ENCODE data around the gene PSD2.

PSD2 gene

DNA sequence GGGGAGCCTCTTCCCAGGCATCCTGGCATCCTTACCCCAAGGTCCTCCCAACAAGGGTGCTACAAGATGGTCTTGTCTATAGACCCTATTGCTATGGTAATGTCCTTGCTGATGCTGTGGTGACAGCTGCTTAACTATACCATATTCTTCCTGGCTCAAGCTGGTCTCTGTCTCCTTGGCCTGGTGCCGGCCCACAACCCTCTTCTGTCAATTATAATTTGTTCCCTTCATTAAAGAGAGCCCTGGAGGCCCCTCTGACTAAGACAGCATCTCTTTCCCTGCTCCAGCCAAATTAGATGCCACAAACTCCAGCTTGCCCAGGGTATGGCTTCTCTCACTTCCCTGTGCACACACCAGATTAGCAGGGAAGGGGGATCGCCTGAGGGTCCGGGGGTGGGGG lies 86.7 kb downstream of the PSD2 start:
- no peak for DNase-seq

DNA sequence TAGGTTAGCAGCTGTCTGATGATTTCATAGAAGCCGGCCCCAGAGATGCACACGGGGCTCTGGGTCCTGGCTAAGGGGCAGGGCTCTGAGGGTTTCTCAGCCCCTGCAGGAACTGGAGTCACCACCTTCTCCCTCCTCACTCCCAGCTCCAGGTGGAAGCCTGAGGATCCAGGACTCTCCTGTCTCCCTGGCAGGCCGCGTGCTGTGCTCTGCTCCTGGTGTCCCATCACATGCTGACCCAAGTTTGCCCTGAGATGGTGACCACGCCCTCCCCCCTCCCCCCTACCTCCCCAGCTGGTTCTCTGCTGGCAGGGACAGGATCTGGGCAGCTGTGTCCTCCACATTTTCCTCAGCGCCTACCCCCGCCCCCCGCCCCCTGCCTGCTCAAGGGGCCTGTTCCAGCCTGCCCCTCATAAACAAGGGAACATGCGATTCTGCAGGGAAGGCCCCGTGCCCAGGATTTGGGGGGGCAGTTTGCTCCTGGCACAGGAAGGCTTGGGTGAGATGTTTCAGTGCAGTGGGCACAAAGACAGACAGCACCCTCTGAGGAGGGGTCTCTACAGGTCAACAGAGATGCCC lies 87.4 kb downstream of the PSD2 start:
- peak; percentile 40 for DNase-seq

GRCh38 chr5:139884144-139884543 lies 88.5 kb downstream of the PSD2 start:
- no peak for DNase-seq

GRCh38 chr5:139884734-139885133 lies 89.1 kb downstream of the PSD2 start:
- no peak for DNase-seq

- DNase-seq, result no peak
Observed at GRCh38 chr5:139885172-139885856, 89.7 kb downstream of the PSD2 start.

- DNase-seq, result no peak
Observed at GRCh38 chr5:139885857-139886208, 90.2 kb downstream of the PSD2 start.

DNA sequence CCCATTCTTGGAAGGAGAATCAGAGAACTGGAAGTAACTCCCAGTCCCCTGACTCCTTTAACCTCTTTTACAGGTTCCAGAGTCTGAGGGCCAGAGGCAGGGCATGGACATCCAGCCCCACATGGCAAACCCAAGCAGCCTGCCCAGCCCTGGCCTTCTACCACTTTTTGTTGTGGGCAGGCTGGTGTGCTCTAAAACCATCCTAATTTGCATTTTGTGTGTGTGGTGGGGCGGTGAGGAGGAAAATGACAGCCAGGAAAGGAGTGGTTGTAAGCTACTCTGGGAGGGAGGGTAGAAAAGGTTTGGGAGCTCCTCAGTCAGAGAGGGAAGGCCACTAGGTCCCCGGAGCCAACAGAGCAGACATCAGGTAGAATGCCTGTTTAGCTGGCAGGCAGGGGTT lies 90.6 kb downstream of the PSD2 start:
- no peak for DNase-seq

DNA sequence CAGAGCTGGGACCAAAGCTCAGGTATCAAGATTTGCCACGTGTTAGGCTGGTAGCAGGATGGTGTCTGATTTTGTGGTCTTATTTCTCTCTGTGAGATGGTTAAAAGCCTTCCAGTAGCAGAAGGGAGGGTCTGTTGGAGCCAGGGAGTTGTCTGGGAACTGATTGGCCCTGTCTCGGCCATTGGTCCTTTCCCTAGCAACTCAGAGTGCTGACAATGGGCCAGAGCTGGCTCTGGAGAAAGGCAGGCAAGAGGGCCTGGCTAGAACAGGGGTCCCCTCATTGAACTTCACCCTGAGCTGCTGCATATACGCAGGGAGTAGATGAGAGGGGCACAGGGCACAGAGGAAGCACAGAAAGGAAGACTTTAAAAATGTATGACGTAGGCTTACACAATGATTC lies 92.8 kb downstream of the PSD2 start:
- DNase-seq, result no peak

GRCh38 chr5:139889410-139889809 lies 93.8 kb downstream of the PSD2 start:
- DNase-seq, result no peak

DNA sequence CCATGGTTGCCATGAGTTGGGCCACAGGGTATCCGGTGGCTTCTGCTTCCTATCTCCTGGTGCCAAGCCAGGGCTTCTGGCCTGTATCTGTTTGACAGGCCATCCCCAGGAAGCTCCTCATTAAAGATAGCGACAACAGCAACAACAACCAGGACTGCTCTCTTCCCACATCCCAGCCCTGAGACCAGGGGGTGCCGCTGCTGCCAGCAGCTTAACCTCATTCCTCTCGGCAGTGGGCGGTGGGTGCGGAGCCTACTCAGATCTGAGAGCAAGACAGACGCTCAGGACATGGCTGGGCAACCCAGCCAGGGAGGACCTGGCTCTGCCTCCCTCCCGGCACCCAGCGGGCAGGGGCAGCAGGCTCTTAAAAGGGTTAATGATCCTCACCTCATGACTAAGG lies 98.3 kb downstream of the PSD2 start:
- no peak for DNase-seq
